GM19467 (cell line): ENCODE results near the gene CREBRF.
"Not testable (repeated sequence)": the region's sequence is repeated elsewhere in the genome, so short reads cannot be mapped to it uniquely, and the experiment has no call there.

Experiments
- ATAC-seq: cut with Tn5 transposase; IDR thresholded peaks from one replicate; pipeline ENCODE4 v1.9.1; 2021; ENCODE audit warnings: mild to moderate bottlenecking, moderate library complexity; ENCODE audit not compliant: unreplicated experiment

CREBRF gene

GRCh38 chr5:173075970-173076369 lies 19.8 kb downstream of the CREBRF start:
- ATAC-seq, result no peak

GRCh38 chr5:173076471-173076870 lies 20.3 kb downstream of the CREBRF start:
- ATAC-seq, result not testable (repeated sequence)

GRCh38 chr5:173078878-173079277 lies 22.7 kb downstream of the CREBRF start:
- no peak for ATAC-seq

DNA sequence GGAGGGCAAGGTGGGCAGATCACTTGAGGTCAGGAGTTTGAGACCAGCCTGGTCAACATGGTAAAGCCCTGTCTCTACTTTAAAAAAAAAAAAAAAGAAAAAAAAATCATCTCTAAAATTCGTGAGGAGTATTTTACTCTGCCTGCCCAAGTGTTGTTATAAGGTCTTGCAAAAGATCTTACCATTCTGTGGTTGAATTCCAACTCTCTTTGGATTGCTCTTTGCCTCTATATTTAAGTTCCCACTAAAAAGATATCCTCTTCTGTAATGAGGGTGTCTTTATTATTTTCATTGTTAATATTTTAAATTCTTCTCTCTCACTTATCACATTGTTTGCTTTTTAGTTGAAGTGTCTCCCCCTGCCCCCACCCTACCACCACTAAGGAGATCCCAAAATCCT lies 33.4 kb downstream of the CREBRF start:
- ATAC-seq, result no peak

- ATAC-seq, result no peak
Measured at GRCh38 chr5:173090639-173091038, 34.5 kb downstream of the CREBRF start.

GRCh38 chr5:173091981-173092380 lies 35.8 kb downstream of the CREBRF start:
- no peak for ATAC-seq

DNA sequence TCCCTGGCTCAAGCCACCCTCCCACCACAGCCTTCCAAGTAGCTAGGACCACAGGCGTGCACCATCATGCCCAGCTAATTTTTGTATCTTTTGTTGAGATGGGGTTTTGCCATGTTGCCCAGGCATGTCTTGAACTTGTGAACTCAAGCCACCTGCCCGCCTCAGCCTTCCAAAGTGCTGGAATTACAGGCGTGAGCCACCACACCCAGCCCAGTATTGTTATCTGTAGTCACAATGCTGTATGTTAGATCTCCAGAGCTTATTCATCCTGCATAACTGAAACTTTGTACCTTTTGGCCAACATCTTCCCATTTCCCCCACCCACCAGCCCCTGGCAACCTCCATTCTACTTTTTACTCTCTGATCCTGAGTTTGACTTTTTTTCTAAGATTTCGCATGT lies 37.5 kb downstream of the CREBRF start:
- ATAC-seq, result no peak

- ATAC-seq, result no peak
Measured at GRCh38 chr5:173094012-173094661, 38.0 kb downstream of the CREBRF start.

GRCh38 chr5:173098787-173099186 lies 42.6 kb downstream of the CREBRF start:
- no peak for ATAC-seq

DNA sequence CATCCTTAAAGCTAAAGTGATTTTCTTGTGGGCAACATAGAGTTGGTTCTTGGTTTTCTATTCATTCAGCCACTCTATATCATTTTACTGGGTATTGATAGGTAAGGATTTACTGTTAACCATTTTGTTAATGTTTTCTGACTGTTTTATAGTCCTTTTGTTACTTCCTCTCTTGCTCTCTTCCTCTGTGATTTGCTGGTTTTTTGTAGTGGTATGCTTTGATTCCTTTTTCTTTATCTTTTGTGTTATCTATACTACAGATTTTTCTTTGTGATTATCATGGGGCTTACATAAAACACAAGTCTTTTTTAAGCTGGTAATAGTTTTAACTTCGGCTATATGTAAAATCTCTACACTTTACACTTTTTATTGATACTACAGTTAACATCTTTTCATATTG lies 43.3 kb downstream of the CREBRF start:
- no peak for ATAC-seq

- no peak for ATAC-seq
Measured at GRCh38 chr5:173101245-173101644, 45.1 kb downstream of the CREBRF start.

- ATAC-seq, result no peak
Measured at GRCh38 chr5:173103411-173103810, 47.3 kb downstream of the CREBRF start.

DNA sequence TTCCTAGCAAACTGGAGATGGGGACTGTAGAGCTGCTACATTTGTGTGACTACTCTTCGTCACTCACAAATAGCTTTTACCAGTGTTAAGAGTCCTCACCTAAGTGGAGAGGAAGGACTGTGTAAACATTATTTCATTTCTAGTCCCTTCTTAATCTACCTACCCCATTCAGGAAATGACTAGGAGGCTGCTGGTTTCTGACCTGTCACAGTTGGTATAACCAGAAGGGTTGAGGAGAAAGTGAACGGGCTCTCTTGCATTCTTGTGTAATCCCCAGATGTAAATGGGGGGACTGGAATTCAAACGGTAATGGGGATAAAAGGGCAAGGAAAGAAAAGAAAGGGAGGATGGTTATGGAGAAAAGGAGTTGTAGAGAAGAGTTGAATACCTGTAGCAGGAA lies 52.8 kb downstream of the CREBRF start:
- ATAC-seq, result no peak

GRCh38 chr5:173114536-173114935 lies 58.4 kb downstream of the CREBRF start:
- ATAC-seq, result no peak

GRCh38 chr5:173119719-173120118 lies 63.6 kb downstream of the CREBRF start:
- ATAC-seq, result no peak

GRCh38 chr5:173123416-173123815 lies 67.3 kb downstream of the CREBRF start:
- no peak for ATAC-seq

DNA sequence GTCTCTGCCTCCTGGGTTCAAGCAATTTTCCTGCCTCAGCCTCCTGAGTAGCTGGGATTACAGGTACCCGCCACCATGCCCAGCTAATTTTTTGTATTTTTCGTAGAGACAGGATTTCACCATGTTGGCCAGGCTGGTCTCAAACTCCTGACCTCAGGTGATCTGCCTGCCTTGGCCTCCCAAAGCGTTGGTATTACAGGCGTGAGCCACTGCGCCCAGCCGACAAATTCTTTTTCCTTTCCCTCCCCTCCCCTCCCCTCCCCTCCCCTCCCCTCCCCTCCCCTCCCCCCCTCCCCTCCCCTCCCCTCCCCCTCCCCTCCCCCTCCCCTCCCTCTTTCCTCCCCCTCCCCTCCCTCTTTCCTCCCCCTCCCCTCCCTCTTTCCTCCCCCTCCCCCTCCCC lies 76.0 kb downstream of the CREBRF start:
- not testable (repeated sequence) for ATAC-seq

- no peak for ATAC-seq
Measured at GRCh38 chr5:173138707-173139106, 82.6 kb downstream of the CREBRF start.

GRCh38 chr5:173139631-173140030 lies 83.5 kb downstream of the CREBRF start:
- ATAC-seq, result no peak

DNA sequence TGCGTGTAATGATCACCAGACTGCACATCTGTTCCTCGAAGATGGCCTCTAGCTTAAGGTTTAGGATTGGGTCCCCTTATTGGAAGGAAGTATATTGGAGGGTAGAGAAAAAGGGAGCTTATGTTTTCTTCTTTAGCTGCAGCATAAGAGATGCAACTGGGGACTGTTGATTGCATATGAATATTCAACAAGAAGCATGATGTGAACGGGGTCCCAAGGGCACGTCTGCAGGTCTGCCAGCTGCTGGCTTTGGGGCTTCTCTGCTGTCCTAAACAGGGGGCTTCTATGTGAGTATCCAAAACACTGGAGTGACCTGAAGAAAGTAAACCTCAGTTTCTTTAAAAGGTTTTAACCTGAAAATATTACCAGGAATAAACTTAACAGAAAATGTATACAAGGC lies 84.6 kb downstream of the CREBRF start:
- ATAC-seq, result no peak

DNA sequence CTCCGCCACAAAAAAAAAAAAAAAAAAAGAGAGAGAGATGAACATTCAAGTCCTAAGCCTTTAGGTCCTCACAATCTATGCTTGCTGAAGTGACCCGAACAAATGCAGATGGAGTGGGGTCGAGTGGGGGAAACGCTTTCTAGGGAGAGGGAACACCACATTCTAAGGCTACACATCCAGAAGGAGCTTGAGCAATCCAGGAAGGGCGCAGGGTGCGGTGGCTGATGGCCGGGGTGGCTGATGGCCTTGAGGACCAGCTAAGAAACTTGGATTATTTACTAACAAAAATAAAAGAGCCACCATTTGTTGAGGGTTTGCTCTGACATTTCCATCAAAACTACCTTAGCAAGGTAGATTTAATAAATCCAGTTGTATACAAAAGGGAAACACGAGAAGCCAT lies 87.4 kb downstream of the CREBRF start:
- ATAC-seq, result no peak

- ATAC-seq, result peak; percentile 83
Measured at GRCh38 chr5:173144200-173145176, 88.3 kb downstream of the CREBRF start, which contains the start of gene BNIP1. Gene BNIP1 (plus strand): TSS chr5:173144531. CDS start chr5:173144546, 15 bp downstream.
